GM19452 (cell line): Measurements from ENCODE around the gene RBMS3.

Experiments
- ATAC-seq: cut with Tn5 transposase; IDR thresholded peaks from one replicate; pipeline ENCODE4 v1.9.1; 2021; ENCODE audit not compliant: unreplicated experiment

The RBMS3 gene

DNA sequence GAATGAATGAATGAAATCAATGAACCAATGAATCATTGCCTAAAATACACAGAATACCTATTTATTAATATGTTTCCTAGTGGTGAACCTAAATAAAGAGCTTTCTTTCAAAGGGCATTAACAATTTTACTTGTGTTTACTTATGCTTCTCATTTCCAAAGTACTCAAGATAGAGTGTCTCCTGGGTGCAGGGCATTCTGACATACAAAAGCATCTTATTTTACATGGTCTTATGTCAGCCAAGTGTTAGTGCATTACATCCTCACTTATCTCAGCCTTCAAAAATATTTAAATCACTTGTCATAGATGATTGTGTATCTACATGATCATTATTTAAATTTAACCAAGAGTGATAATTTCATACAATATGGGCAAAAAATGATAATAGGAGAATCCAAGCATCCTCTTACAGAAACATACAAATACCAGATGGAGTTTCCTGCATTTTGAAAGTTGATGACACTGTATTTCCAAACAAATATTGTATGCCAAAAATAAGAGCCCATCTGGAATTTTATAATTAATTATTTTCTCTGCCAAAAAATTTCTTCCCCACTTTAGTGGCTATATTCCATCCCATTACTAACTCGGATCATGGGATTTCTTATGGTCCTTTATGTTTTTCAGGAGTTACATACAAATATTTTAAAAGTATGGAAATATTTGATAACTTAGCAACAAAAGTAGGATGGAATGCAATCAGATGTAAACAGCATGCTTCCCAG is 279.0 kb downstream of the RBMS3 start:
- no peak for ATAC-seq

GRCh38 chr3:29561651-29562149 is 280.8 kb downstream of the RBMS3 start:
- ATAC-seq = no peak

- ATAC-seq = no peak
Measured at GRCh38 chr3:29565236-29565635, 284.4 kb downstream of the RBMS3 start.

DNA sequence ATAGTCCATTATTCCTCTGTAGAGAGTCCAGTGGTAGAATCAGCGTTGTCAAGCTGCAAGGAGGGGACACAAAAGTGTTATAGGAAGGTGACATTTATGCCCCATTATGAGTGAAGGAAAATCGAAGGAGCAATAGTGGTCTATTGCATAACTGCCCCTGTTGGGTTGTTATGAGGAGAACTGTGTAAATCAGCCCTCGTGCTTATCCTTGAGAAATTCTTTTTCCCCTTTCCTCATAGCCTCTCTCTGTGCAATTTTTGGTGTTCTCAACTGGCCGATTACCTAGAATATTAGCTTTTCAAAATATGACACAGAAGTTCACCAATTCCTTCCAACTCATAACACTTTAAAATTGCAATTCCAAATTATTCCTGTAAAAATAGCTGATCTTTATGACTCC is 286.6 kb downstream of the RBMS3 start:
- ATAC-seq = no peak

- no peak for ATAC-seq
Measured at GRCh38 chr3:29568355-29568754, 287.5 kb downstream of the RBMS3 start.

DNA sequence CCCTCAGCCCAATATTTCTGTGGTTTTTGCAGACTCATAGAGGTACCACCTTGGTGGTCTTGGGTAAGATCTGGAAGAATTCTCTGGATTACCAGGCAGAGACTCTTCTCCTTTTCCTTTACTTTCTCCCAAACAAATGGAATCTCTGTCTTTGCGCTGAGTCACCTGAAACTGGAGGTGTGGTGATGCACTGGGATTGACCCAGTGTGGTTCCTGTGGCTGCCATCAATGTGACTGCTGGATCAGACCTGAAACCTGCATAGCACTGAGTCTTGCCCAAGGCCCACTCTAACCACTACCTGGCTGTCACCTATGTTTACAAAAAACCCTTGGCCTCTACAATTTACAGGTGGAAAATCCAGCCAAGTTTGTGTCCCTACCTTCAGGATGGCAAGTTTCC is 295.3 kb downstream of the RBMS3 start:
- no peak for ATAC-seq

DNA sequence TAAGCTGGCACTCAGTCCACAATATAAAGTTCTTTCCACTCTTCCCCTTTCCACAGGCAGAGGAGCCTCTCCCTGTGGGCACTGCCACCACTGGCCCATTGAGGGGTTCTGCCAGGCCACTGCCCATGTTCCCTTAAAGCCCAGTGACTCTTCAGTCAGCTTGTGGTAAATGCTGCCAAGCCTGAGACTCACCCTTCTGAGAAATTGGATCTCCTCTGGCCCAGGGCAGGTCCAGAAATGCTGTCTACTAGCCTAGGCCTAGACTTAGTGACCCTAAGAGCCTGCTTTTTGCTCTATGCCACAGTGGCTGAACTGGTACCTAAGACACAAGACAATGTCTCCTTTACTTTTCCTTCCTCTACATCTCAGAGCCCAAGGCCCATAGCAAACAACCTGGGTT is 295.8 kb downstream of the RBMS3 start:
- ATAC-seq = no peak

DNA sequence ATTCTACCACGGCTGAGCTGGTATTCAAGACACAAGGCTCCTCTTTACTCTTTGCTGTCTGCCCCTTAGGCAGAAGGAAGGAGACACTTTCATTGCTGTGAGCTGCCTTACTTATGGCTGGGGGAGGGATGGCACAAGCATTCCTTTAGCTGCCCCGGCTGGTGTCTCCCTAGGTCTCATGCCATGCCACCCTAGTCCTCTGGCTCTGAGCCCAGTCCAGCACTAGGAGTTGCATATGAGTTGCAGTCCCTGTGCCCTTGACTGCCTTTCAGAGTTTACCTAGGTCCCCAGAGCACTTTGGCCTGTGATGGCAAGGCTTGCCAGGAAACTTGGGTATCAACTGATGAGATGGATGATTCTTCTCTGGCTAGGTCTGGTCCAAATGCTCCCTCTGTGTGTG is 296.4 kb downstream of the RBMS3 start:
- no peak for ATAC-seq

DNA sequence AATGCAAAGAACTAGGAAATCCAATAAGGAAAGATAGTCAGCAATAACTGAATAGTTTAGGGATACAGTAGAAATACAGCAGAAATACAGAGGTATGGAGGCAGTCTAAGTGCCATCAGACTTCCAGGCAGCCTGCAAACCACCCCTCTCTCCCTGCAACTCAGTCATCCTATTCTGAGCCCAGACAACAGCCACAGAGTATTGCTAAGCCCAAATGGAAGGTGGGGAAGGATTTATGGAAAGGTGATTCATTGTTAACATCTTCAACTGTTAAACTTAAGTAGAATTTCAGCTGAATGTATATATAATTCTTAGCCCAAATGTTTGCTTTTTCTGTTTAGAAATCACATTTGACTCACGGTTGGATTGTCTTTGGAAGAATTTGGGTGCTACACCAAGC is 300.4 kb downstream of the RBMS3 start:
- ATAC-seq = no peak

DNA sequence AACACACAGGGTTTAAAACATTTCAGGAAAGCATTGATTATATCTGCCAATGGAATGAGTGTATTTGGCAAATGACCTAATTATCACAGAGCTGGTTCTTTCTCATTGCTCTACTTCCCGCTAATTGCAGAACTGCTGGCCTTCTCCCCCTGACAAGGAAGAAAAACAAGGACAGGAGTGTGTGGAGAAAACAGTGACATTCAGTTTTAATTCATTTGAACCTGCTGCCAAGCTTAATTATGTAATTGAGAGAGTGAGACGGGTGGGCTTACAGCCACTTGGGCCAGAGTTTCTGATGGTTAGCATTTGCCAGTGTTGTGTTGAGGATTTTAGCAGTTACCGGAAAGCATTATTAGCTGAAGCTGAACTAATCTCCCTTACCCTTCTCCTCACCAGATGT is 301.4 kb downstream of the RBMS3 start:
- no peak for ATAC-seq

GRCh38 chr3:29583861-29584260 is 303.0 kb downstream of the RBMS3 start:
- ATAC-seq = no peak

- ATAC-seq = no peak
Measured at GRCh38 chr3:29585368-29585767, 304.5 kb downstream of the RBMS3 start.

DNA sequence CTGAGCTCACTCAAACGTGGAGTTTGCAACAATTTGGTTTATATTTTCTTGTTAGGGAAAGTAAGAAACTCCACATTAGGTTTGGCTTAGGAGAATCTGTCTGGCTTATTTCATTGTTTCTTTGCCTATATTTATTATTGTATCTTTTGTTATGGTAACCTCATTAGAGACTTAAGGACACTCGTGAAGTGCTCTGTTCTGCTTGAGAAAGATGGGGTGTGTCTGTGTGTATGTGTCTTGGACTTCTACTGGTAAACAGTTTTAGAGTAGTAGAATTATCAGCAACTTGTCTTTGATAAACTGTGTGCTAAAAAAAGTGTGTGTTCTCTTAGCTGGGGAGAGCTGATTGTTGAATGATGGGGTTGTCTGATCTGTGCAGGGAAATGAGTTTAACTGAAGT is 306.5 kb downstream of the RBMS3 start:
- no peak for ATAC-seq

- no peak for ATAC-seq
Measured at GRCh38 chr3:29590012-29590411, 309.1 kb downstream of the RBMS3 start.

DNA sequence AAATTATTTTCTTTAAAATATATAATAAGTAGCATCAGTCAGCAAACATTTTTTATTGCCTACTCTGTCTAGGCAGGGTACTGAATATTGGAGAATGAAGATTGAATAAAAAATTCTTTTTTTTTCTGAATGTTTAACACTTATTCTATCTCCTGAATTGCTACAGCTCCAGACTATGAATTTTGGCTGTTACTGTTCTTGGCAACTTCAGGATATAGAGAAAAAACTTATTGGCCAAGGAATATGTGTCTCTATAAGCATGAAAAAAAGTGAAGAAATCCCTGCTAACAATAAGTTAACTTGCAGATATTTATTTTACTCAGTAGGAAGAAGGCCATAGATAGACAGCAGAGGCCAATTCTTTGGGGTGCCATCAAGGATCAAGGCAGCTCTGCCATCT is 309.6 kb downstream of the RBMS3 start:
- ATAC-seq = no peak

GRCh38 chr3:29591579-29591978 is 310.7 kb downstream of the RBMS3 start:
- ATAC-seq = no peak

DNA sequence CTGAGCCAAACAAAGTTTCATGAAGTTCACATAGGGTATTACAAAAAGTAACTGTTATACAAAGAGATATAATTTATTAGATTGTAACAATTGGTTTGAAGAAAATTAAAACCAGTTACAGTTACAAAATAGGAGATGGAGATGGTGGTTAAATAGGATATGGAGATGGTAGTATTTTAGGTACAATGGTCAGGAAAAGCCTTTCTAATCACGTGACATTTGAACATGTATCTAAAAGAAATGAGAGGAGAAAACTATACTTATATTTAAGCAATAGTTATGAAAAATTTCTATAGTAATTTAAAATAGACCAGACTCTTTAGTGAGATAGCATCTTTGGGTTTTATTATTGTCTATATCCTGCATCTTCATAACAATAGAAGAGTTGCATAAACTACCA is 312.9 kb downstream of the RBMS3 start:
- ATAC-seq = no peak

DNA sequence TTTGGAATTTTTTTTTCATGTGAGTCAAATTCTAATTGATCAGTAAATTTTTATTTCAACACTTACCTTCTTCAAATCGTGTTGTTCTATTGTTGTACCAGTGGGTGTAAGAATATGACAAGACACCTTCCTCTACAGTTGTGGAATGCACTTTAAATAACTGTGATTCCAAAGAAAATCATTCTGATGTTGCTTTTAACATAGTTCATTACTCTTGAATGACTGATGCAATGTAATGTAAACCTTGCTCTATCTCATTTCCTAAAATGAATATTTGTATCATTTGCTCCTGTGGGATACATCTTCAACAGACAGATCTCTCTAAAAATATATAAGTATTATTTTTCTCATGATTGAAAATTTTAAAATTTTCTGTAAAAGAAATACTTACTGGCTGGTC is 313.4 kb downstream of the RBMS3 start:
- ATAC-seq = no peak

- no peak for ATAC-seq
Measured at GRCh38 chr3:29597376-29598008, 316.6 kb downstream of the RBMS3 start.

DNA sequence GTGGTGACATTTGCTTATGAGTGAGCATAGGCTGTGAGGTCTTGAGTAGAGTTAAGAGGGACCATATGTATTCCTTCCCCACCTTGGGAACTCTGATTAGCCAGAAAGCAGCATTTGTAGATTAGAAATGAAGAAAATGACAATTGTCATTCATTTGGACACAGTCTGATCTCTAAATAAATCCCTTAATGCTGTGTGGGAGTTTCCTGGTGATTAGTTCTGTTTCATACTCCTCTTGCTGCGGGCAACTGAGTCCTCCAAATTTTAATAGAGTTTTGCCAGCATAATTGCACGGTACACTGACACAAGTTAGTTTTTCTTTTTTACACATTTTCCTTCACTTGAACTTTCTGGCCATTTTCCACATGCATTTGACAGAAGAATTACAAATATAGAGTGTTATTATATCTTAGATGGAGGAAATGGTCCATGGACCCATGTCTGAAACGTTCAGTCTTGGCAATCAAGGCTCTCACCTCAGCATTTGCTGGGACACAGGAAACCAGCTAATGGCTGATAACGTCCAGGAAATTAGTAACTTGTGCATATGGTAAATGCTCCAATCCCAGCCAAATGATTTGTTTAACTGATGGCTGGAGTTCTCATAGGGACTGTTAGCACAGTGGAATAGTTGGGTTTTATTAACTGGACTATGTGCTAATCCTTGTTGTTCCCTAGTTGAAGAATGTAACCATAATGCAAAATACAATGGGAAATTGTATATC is 321.2 kb downstream of the RBMS3 start:
- ATAC-seq = no peak

GRCh38 chr3:29605845-29606244 is 325.0 kb downstream of the RBMS3 start:
- no peak for ATAC-seq

DNA sequence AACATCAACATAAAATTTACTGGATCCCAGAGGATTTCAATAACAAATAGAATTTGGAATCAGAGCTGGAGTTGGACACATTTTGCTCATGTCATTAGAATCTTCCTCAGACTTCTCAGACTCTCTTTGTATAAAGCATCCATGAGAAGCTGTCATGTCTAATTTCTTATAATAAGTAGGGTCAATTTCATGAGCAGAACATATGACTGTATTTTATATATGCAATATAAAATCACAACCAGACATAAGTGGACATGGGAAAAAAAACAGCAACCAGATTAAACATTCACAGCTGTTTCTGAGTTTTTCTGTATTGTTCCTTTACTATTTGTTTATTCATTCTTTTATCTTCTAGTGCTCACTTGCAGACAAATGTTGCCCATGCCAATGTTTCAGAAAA is 325.5 kb downstream of the RBMS3 start:
- no peak for ATAC-seq
